ENCODE results near the gene ATXN10.

The ATXN10 gene

DNA sequence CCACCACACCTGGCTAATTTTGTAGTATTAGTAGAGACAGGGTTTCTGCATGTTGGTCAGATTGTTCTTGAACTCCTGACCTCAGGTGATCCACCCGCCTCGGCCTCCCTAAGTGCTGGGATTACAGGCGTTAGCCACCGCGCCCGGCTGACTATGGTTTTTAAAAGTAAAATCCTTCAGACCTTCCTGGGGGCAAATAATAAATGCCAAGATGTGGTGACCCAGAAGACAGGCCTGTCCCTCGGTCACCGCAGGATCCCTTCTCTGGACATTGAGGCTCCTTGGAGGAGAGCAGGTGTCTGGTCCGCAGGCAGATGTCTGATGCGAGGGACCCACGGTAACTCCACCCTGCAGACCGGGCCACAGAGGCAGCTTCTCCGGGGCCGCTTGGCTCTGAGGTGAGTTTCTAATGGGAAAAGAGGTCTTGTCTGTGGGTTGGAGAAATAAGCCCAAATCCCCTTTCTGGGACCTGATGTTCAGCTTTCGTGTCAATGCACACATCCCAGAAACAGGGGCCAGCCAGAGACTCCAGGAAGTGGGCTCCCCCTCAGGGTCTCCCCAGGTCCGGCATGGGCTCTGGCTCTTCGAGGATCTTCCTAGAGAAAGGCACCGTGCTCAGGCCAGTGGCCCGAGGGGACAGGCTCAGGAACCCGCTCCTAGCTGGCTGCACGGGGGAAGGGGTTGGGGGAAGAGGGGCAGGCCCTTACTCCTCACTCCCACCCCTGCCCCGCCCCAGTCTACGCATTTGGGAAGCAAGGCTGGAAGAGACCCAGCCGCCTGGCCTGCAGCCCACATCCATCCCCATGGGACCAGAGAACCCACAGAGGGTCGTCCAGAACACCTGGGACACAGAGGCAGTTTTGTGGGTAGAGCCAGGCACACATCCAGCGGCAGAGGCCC is 204.8 kb downstream of the ATXN10 start:
- Histone ChIP-seq H3K4me1 (ENCODE audit: control insufficient read depth, insufficient read depth, low read length) (no peaks in the 10 kb centered on the region), H3K36me3 (ENCODE audit: control insufficient read depth, insufficient read depth, low read length) (no peaks in the 10 kb centered on the region), H3K9ac (ENCODE audit: low read length) (no peak overlapping the region), H3K9me3 (ENCODE audit: control insufficient read depth, low read length) (no peaks in the 10 kb centered on the region), H3K27me3 (ENCODE audit: control insufficient read depth, insufficient read depth, low read length) (peaks cover 47% of the 10 kb centered on the region), H3K4me3 (ENCODE audit: low read length) (no peak overlapping the region)

GRCh38 chr22:45877036-45877380 is 205.4 kb downstream of the ATXN10 start:
- no peak overlapping the region for H3K9ac ChIP-seq (ENCODE audit: low read length)
- H3K4me3 ChIP-seq (ENCODE audit: low read length): no peak overlapping the region
- no peaks in the 10 kb centered on the region for H3K4me1 ChIP-seq (ENCODE audit: control insufficient read depth, insufficient read depth, low read length)
- no peaks in the 10 kb centered on the region for H3K36me3 ChIP-seq (ENCODE audit: control insufficient read depth, insufficient read depth, low read length)
- H3K9me3 ChIP-seq (ENCODE audit: control insufficient read depth, low read length): no peaks in the 10 kb centered on the region
- H3K27me3 ChIP-seq (ENCODE audit: control insufficient read depth, insufficient read depth, low read length): peaks cover 52% of the 10 kb centered on the region

GRCh38 chr22:45877651-45878050 is 206.0 kb downstream of the ATXN10 start:
- Histone ChIP-seq H3K9ac (ENCODE audit: low read length) (no peak overlapping the region), H3K36me3 (ENCODE audit: control insufficient read depth, insufficient read depth, low read length) (no peaks in the 10 kb centered on the region), H3K4me1 (ENCODE audit: control insufficient read depth, insufficient read depth, low read length) (no peaks in the 10 kb centered on the region), H3K27me3 (ENCODE audit: control insufficient read depth, insufficient read depth, low read length) (peaks cover 59% of the 10 kb centered on the region), H3K9me3 (ENCODE audit: control insufficient read depth, low read length) (no peaks in the 10 kb centered on the region), H3K4me3 (ENCODE audit: low read length) (no peak overlapping the region)

- Histone ChIP-seq H3K4me3 (ENCODE audit: low read length) (no peak overlapping the region), H3K9me3 (ENCODE audit: control insufficient read depth, low read length) (no peaks in the 10 kb centered on the region), H3K36me3 (ENCODE audit: control insufficient read depth, insufficient read depth, low read length) (no peaks in the 10 kb centered on the region), H3K27me3 (ENCODE audit: control insufficient read depth, insufficient read depth, low read length) (peaks cover 61% of the 10 kb centered on the region), H3K9ac (ENCODE audit: low read length) (no peak overlapping the region), H3K4me1 (ENCODE audit: control insufficient read depth, insufficient read depth, low read length) (no peaks in the 10 kb centered on the region)
Observed at GRCh38 chr22:45878051-45878781, 206.6 kb downstream of the ATXN10 start.

DNA sequence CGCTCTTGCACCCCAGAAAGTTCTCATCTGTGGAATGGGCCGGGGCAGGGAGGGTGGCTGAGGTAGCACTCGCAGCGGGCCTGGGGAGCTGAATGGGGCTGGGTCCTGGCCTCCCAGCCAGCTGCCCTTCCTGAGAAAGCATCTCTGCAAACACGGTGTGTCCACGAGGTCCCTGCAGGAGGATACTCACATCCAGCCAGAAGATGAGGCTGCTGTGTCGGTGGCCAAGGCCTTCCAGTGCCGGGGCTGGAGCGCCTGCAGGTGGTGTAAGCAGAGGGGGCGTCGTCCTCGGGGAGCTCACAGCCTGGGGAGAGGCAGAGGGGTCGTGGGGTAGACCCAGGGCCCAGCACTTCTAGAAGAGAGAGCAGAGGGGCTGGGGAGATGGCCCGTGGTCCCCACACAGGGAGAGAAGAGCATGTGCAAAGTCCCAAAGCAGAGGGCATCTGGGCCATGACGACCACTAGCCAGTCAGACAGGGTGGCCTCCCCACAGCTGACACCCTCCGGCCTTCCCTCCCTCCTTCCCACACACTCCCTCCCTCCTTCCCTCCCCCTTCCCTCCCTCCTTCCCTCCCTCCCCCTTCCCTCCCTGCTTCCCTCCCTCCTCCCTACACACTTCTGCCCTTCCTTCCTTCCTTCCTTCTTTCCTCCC is 207.4 kb downstream of the ATXN10 start:
- H3K9ac ChIP-seq (ENCODE audit: low read length): no peak overlapping the region
- peaks cover 64% of the 10 kb centered on the region for H3K27me3 ChIP-seq (ENCODE audit: control insufficient read depth, insufficient read depth, low read length)

DNA sequence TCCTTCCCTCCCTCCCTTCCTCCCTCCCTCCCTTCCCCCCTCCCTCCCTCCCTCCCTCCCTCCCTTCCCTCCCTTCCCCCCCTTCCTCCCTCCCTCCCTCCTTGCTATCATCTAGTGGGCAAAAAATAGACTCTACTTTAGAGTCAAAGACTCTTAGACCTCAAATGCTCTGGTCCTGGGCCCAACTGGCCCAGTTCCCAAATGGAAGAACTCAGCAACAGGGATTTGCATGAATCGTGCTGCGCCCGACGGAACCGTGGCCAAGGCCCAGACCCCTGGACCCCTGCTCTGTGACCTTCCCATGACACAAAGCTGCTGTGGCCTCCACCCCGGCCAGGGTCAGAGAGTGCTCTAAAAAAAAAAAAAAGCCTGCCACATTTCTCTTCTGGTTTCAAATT is 207.9 kb downstream of the ATXN10 start:
- Histone ChIP-seq H3K4me1 (ENCODE audit: control insufficient read depth, insufficient read depth, low read length) (no peaks in the 10 kb centered on the region), H3K36me3 (ENCODE audit: control insufficient read depth, insufficient read depth, low read length) (no peaks in the 10 kb centered on the region), H3K9ac (ENCODE audit: low read length) (no peak overlapping the region), H3K9me3 (ENCODE audit: control insufficient read depth, low read length) (no peaks in the 10 kb centered on the region), H3K27me3 (ENCODE audit: control insufficient read depth, insufficient read depth, low read length) (peaks cover 65% of the 10 kb centered on the region), H3K4me3 (ENCODE audit: low read length) (no peak overlapping the region)

More for the DNA sequence above, 207.4 kb downstream of the ATXN10 start:
- Histone ChIP-seq H3K36me3 (ENCODE audit: control insufficient read depth, insufficient read depth, low read length) (no peaks in the 10 kb centered on the region), H3K4me3 (ENCODE audit: low read length) (no peak overlapping the region), H3K9me3 (ENCODE audit: control insufficient read depth, low read length) (no peaks in the 10 kb centered on the region), H3K4me1 (ENCODE audit: control insufficient read depth, insufficient read depth, low read length) (no peaks in the 10 kb centered on the region)

DNA sequence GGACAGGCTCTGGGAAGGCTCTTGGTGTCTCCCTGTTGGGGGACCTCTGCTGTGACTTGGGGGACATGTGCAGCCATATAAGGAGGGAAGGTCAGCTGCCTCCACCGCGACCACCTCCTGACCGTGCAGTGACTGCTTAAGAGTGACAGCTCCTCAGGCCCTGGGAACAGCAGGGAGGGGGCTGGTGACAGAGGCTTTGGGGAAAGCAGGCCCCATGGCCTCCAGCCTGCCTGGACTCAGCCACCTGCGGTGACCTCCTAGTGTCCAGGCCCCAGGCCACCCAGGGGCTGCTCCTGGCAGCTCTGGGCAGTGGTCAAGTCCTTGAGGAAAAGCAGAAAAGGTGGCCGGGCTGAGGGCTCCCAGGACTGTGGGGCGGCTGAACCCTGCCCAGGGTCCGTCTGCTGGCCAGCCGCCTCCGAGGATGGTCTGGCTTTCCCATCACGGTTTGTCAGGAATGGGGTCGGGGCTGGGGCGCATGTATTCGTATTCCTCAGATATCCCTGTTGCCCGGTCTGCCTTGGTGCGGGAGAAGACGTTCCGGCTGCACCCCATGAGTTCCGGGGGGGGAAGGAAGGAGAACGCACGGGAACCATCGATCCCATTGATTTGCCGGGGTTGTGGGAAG is 208.6 kb downstream of the ATXN10 start:
- no peak overlapping the region for H3K9ac ChIP-seq (ENCODE audit: low read length)
- no peak overlapping the region for H3K4me3 ChIP-seq (ENCODE audit: low read length)
- H3K4me1 ChIP-seq (ENCODE audit: control insufficient read depth, insufficient read depth, low read length): no peaks in the 10 kb centered on the region
- peaks cover 67% of the 10 kb centered on the region for H3K27me3 ChIP-seq (ENCODE audit: control insufficient read depth, insufficient read depth, low read length)
- no peaks in the 10 kb centered on the region for H3K36me3 ChIP-seq (ENCODE audit: control insufficient read depth, insufficient read depth, low read length)
- H3K9me3 ChIP-seq (ENCODE audit: control insufficient read depth, low read length): no peaks in the 10 kb centered on the region

DNA sequence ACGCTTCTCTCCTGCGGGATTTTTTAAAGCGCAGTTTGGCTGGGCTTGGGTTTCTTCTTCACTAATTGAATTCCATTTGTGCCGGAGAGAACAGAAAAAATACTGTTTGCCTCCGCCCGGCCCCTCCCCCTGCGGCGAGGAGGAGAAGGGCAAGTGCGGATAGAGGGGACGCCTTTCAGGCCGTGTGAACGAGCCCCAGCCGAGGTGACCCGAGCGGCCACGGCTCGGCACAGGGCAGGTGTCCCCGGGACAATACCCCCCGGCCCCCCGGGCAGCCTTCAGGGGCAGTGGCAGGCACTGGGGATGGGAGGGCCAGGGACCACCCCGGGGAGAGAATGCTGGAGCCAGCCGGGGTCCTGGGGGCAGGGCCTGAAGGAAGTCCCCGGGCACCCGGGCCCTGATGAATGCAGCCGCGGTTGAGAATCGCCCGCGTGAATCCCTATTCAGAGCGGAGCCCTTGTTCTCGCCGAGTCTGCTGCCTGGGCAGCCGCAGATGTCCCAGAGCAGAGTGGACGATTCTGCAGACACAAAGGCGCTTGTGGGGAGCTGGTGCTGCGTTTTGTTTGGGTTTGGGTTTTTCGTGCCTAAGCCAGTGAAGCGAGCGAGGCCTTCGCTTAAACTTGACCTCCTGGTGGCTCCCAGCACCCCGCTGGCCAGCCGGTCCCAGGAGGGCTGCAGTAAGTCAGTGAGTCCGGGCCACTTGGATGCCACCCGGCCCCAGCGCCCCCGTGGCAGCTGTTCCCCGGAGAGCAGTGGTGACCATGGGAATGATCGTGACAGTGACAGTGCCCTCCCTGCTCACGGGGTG is 209.3 kb downstream of the ATXN10 start:
- no peaks in the 10 kb centered on the region for H3K36me3 ChIP-seq (ENCODE audit: control insufficient read depth, insufficient read depth, low read length)

DNA sequence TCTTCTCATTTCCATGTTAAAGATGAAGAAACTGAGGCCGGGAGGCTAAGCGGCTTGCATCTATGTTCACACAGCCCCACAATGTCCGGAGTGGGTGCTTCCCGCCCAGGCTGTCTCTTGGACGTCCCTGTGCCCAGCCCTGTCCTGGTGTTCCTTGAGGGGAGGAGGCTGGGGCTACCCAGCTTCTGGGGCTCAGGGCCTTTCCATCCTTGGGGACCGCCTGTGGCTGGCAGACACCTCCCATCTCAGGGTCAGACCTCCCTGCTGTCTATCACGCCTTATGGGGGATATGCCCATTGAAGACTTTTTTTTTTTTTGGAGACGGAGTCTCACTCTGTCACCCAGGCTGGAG is 209.9 kb downstream of the ATXN10 start:
- Histone ChIP-seq H3K36me3 (ENCODE audit: control insufficient read depth, insufficient read depth, low read length) (no peaks in the 10 kb centered on the region), H3K9me3 (ENCODE audit: control insufficient read depth, low read length) (no peaks in the 10 kb centered on the region), H3K27me3 (ENCODE audit: control insufficient read depth, insufficient read depth, low read length) (peaks cover 64% of the 10 kb centered on the region), H3K4me3 (ENCODE audit: low read length) (no peak overlapping the region), H3K4me1 (ENCODE audit: control insufficient read depth, insufficient read depth, low read length) (no peaks in the 10 kb centered on the region), H3K9ac (ENCODE audit: low read length) (no peak overlapping the region)

More for the DNA sequence above, 209.3 kb downstream of the ATXN10 start:
- Histone ChIP-seq H3K4me3 (ENCODE audit: low read length) (no peak overlapping the region), H3K9ac (ENCODE audit: low read length) (no peak overlapping the region), H3K4me1 (ENCODE audit: control insufficient read depth, insufficient read depth, low read length) (no peaks in the 10 kb centered on the region), H3K9me3 (ENCODE audit: control insufficient read depth, low read length) (no peaks in the 10 kb centered on the region), H3K27me3 (ENCODE audit: control insufficient read depth, insufficient read depth, low read length) (peaks cover 67% of the 10 kb centered on the region)

GRCh38 chr22:45882881-45883810 is 211.5 kb downstream of the ATXN10 start:
- Histone ChIP-seq H3K9ac (ENCODE audit: low read length) (no peak overlapping the region), H3K36me3 (ENCODE audit: control insufficient read depth, insufficient read depth, low read length) (no peaks in the 10 kb centered on the region), H3K4me3 (ENCODE audit: low read length) (no peak overlapping the region), H3K9me3 (ENCODE audit: control insufficient read depth, low read length) (no peaks in the 10 kb centered on the region), H3K4me1 (ENCODE audit: control insufficient read depth, insufficient read depth, low read length) (no peaks in the 10 kb centered on the region), H3K27me3 (ENCODE audit: control insufficient read depth, insufficient read depth, low read length) (peaks cover 48% of the 10 kb centered on the region)
